HL-60/S4 treated with retinoic acid at 250 ng/mL for 4 days and 3 days (cell line): ENCODE data around the gene CFHR3.
"Not testable (repeated sequence)": the region's sequence is repeated elsewhere in the genome, so short reads cannot be mapped to it uniquely, and the experiment has no call there.

ENCODE experiments used
- in situ Hi-C: fragments of 300-500 bp; cut with MboI; formaldehyde crosslinking; loops from 2 replicates; pipeline ENCODE4 v1.7.0; 2022; ENCODE audit warnings: low sequenced_read_pairs

Gene CFHR3

GRCh38 chr1:196774603-196775002 is at the start of gene CFHR3:
CFHR3 (plus strand) TSS chr1:196774840; CDS start chr1:196774887, 47 bp downstream.
- in situ Hi-C loops: no loop called here

- in situ Hi-C loops: no loop called here
Measured at GRCh38 chr1:196732526-196732925, 42.1 kb upstream of the CFHR3 start.

- in situ Hi-C loops: no loop called here
Measured at GRCh38 chr1:196733091-196733970, 41.3 kb upstream of the CFHR3 start.

- in situ Hi-C loops: no loop called here
Measured at GRCh38 chr1:196734006-196734405, 40.6 kb upstream of the CFHR3 start.

- in situ Hi-C loops: no loop called here
Measured at GRCh38 chr1:196734460-196734859, 40.2 kb upstream of the CFHR3 start.

- in situ Hi-C loops: no loop called here
Measured at GRCh38 chr1:196738730-196739129, 35.9 kb upstream of the CFHR3 start.

- in situ Hi-C loops: not testable (repeated sequence)
Measured at GRCh38 chr1:196743244-196743643, 31.4 kb upstream of the CFHR3 start.

- in situ Hi-C loops: not testable (repeated sequence)
Measured at GRCh38 chr1:196765019-196765740, 9.5 kb upstream of the CFHR3 start.

GRCh38 chr1:196769823-196770222 is 4.8 kb upstream of the CFHR3 start:
- in situ Hi-C loops: not testable (repeated sequence)

GRCh38 chr1:196773713-196774112 is 927 bp upstream of the CFHR3 start:
- in situ Hi-C loops: no loop called here

- in situ Hi-C loops: no loop called here
Measured at GRCh38 chr1:196774175-196774574, 465 bp upstream of the CFHR3 start.

GRCh38 chr1:196777603-196778002 is 3.0 kb downstream of the CFHR3 start:
- in situ Hi-C loops: no loop called here

- in situ Hi-C loops: no loop called here
Measured at GRCh38 chr1:196779093-196779492, 4.5 kb downstream of the CFHR3 start.

- in situ Hi-C loops: not testable (repeated sequence)
Measured at GRCh38 chr1:196791252-196791651, 16.6 kb downstream of the CFHR3 start.

GRCh38 chr1:196794103-196794502 is 19.5 kb downstream of the CFHR3 start:
- in situ Hi-C loops: not testable (repeated sequence)

- in situ Hi-C loops: no loop called here
Measured at GRCh38 chr1:196797891-196798290, 23.3 kb downstream of the CFHR3 start.

- in situ Hi-C loops: not testable (repeated sequence)
Measured at GRCh38 chr1:196801920-196802319, 27.3 kb downstream of the CFHR3 start.

- in situ Hi-C loops: no loop called here
Measured at GRCh38 chr1:196808529-196809235, 34.0 kb downstream of the CFHR3 start.

- in situ Hi-C loops: not testable (repeated sequence)
Measured at GRCh38 chr1:196817442-196817841, 42.8 kb downstream of the CFHR3 start.

- in situ Hi-C loops: not testable (repeated sequence)
Measured at GRCh38 chr1:196819531-196819930, 44.9 kb downstream of the CFHR3 start, which contains the start of gene CFHR1. CFHR1 (plus strand) TSS chr1:196819731; CDS start chr1:196819845, 114 bp downstream.

- in situ Hi-C loops: not testable (repeated sequence)
Measured at GRCh38 chr1:196827860-196828259, 53.2 kb downstream of the CFHR3 start.
